Prostate gland (tissue), 2 donors: ENCODE data around the gene SIM1.

Experiments
- POLR2A ChIP-seq: fragments of 450-650 bp; IDR thresholded peaks from one replicate; pipeline ENCODE4 v1.6.1; 2016; ENCODE audit warnings: antibody characterized with exemption, mild to moderate bottlenecking
- POLR2AphosphoS5 ChIP-seq: sonication (generic); formaldehyde crosslinking; IDR thresholded peaks from one replicate; pipeline ENCODE4 v1.6.1; 2017; ENCODE audit warnings: antibody characterized with exemption
- TF ChIP-seq, protein P1 (sequence below), 4 experiments: fragments of 200-600 bp in 2 of 4; fragments of 450-650 bp in 2 of 4; sonication (generic) in 2 of 4; IDR thresholded peaks; 1 replicate in 3 of 4; 2 replicates in 1 of 4; pipeline ENCODE4 v1.5.1; 2016 to 2019; ENCODE audit warnings: antibody characterized with exemption in 4 of 4, mild to moderate bottlenecking in 2 of 4, moderate library complexity in 2 of 4

GRCh38 chr6:100427452-100427851, 37.3 kb downstream of the SIM1 start:
- TF ChIP-seq, protein P1, sequence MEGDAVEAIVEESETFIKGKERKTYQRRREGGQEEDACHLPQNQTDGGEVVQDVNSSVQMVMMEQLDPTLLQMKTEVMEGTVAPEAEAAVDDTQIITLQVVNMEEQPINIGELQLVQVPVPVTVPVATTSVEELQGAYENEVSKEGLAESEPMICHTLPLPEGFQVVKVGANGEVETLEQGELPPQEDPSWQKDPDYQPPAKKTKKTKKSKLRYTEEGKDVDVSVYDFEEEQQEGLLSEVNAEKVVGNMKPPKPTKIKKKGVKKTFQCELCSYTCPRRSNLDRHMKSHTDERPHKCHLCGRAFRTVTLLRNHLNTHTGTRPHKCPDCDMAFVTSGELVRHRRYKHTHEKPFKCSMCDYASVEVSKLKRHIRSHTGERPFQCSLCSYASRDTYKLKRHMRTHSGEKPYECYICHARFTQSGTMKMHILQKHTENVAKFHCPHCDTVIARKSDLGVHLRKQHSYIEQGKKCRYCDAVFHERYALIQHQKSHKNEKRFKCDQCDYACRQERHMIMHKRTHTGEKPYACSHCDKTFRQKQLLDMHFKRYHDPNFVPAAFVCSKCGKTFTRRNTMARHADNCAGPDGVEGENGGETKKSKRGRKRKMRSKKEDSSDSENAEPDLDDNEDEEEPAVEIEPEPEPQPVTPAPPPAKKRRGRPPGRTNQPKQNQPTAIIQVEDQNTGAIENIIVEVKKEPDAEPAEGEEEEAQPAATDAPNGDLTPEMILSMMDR (IDR thresholded peaks at IDR 0.05): no peak
- TF ChIP-seq POLR2AphosphoS5 (no peak), POLR2A (no peak)
